B cell (primary cell): Measurements from ENCODE around the gene KCNK1. TPM values are rescaled to one million over a fixed set of nuclear protein-coding genes. Genes with fewer than 3 reads are reported as not detected.

ENCODE experiments used
- ATAC-seq: fragments of 200-7000 bp; cut with Tn5 transposase; one replicate; pipeline ENCODE4 v1.10.0; 2021; ENCODE audit warnings: low read depth, mild to moderate bottlenecking, moderate number of reproducible peaks, moderate library complexity
- CTCF ChIA-PET: fragments of 350-600 bp; sonication (Branson Sonifier 250); formaldehyde crosslinking; loops from one replicate; lab custom pipeline; 2021; ENCODE audit warnings: antibody characterized with exemption, inconsistent platforms; lab: Charles Lee
- POLR2A ChIA-PET: fragments of 350-600 bp; sonication (Branson Sonifier 250); formaldehyde crosslinking; loops from one replicate; lab custom pipeline; 2021; ENCODE audit warnings: antibody characterized with exemption; lab: Charles Lee
- DNase-seq: peaks from one replicate; pipeline ENCODE4 v3.0.0; 2013
- H2AFZ ChIP-seq: 2 replicates; pipeline ENCODE4 v1.6.1; 2012; ENCODE audit warnings: mild to moderate bottlenecking, low read depth, low read length; ENCODE audit not compliant: insufficient read depth, poor library complexity, severe bottlenecking
- H3K27ac ChIP-seq, 2 donors: 1 replicate in 1 of 2; 2 replicates in 1 of 2; pipeline ENCODE4 v1.5.1; 2012 to 2013; ENCODE audit warnings: low read length in 2 of 2, mild to moderate bottlenecking in 2 of 2, moderate library complexity in 1 of 2
- H3K27me3 ChIP-seq, 4 experiments: fragments of 200-600 bp in 1 of 4; sonication (generic) in 1 of 4; replicated peaks in 1 of 4; 1 replicate in 2 of 4; 2 replicates in 2 of 4; pipeline versions ENCODE4 v1.6.1 to v1.7.0; 2013 to 2016; ENCODE audit warnings: low read length in 3 of 4, mild to moderate bottlenecking in 2 of 4, mixed read lengths in 1 of 4, moderate library complexity in 1 of 4; ENCODE audit not compliant: insufficient read depth in 4 of 4, control insufficient read depth in 3 of 4; ENCODE audit errors: control extremely low read depth in 1 of 4
- H3K36me3 ChIP-seq, 2 experiments: replicated peaks in 1 of 2; 1 replicate in 1 of 2; 2 replicates in 1 of 2; pipeline versions ENCODE4 v1.6.1 to v1.7.1; 2013; ENCODE audit warnings: low read length in 1 of 2; ENCODE audit not compliant: insufficient read depth in 2 of 2, control insufficient read depth in 1 of 2; ENCODE audit errors: control extremely low read depth in 1 of 2, extremely low read depth in 1 of 2
- H3K4me1 ChIP-seq, 2 donors: fragments of 200-600 bp in 1 of 2; sonication (generic) in 1 of 2; 1 replicate in 1 of 2; 2 replicates in 1 of 2; pipeline versions ENCODE4 v1.5.1 to v1.6.1; 2013 to 2017; ENCODE audit warnings: low read length in 2 of 2; ENCODE audit not compliant: control insufficient read depth in 2 of 2, insufficient read depth in 2 of 2
- H3K4me2 ChIP-seq: replicated peaks from 2 replicates; pipeline ENCODE3; 2012; ENCODE audit warnings: mild to moderate bottlenecking, low read depth, low read length; ENCODE audit not compliant: poor library complexity, severe bottlenecking
- H3K4me3 ChIP-seq, 5 experiments: fragments of 200-600 bp in 1 of 5; sonication (generic) in 1 of 5; 1 replicate in 3 of 5; 2 replicates in 2 of 5; pipeline versions ENCODE4 v1.5.1 to v1.7.0; 2011 to 2016; ENCODE audit warnings: low read length in 4 of 5, mild to moderate bottlenecking in 4 of 5, low read depth in 2 of 5, control low read depth in 1 of 5, moderate library complexity in 1 of 5; ENCODE audit not compliant: insufficient read depth in 1 of 5; ENCODE audit errors: control extremely low read depth in 1 of 5, extremely low read depth in 1 of 5
- H3K79me2 ChIP-seq: fragments of 200-600 bp; sonication (generic); one replicate; pipeline ENCODE4 v1.6.0; 2016; ENCODE audit warnings: low read length; ENCODE audit not compliant: control insufficient read depth, insufficient read depth
- H3K9ac ChIP-seq: fragments of 200-600 bp; sonication (generic); 2 replicates; pipeline ENCODE4 v1.6.1; 2017; ENCODE audit warnings: mild to moderate bottlenecking, low read length, moderate library complexity
- H3K9me3 ChIP-seq, 3 donors: one replicate each; pipeline versions ENCODE4 v1.6.1 to v1.7.1; 2013; ENCODE audit warnings: low read length in 2 of 3; ENCODE audit not compliant: control insufficient read depth in 2 of 3, insufficient read depth in 1 of 3; ENCODE audit errors: control extremely low read depth in 1 of 3
- H4K20me1 ChIP-seq: 2 replicates; pipeline ENCODE4 v1.6.0; 2012; ENCODE audit warnings: mild to moderate bottlenecking, low read length; ENCODE audit not compliant: insufficient read depth, control insufficient read depth, poor library complexity, severe bottlenecking
- H3K27ac Mint-ChIP-seq: one replicate; pipeline ENCODE4 v1.8.0; 2021; ENCODE audit warnings: mixed read lengths
- H3K27me3 Mint-ChIP-seq: one replicate; pipeline ENCODE4 v1.8.0; 2021; ENCODE audit warnings: mixed read lengths
- H3K4me1 Mint-ChIP-seq: one replicate; pipeline ENCODE4 v1.8.0; 2021; ENCODE audit warnings: mixed read lengths
- H3K4me3 Mint-ChIP-seq: one replicate; pipeline ENCODE4 v1.8.0; 2021; ENCODE audit warnings: mixed read lengths
- H3K9me3 Mint-ChIP-seq: one replicate; pipeline ENCODE4 v1.8.0; 2022; ENCODE audit warnings: mixed read lengths; ENCODE audit not compliant: insufficient read depth
- CTCF ChIP-seq: fragments of 200-600 bp; IDR thresholded peaks from one replicate; pipeline ENCODE4 v1.8.0; 2022; ENCODE audit warnings: antibody characterized with exemption, mild to moderate bottlenecking
- EZH2 ChIP-seq: IDR thresholded peaks from 2 replicates; pipeline ENCODE4 v1.6.1; 2012; ENCODE audit warnings: borderline replicate concordance, low read depth, mild to moderate bottlenecking, moderate library complexity, low read length; ENCODE audit not compliant: insufficient read depth, poor library complexity, severe bottlenecking
- WGBS: methylation state at CpG from one replicate; pipeline ENCODE4 v1.1.5; 2013; ENCODE audit warnings: missing lambda C conversion rate; ENCODE audit not compliant: insufficient coverage; 5-methylcytosine and 5-hydroxymethylcytosine counted together
- intact Hi-C: fragments of 100-400 bp; cut with micrococcal nuclease; formaldehyde crosslinking; loops from one replicate; pipeline ENCODE4 v1.10.0; 2022
- polyA plus RNA-seq: library from polyadenylated mRNA; depleted of rRNA; stranded (reverse); fragments of >200 nt; gene quantifications from 2 replicates; pipeline ENCODE4 v1.2.3, GENCODE V29; 2012
- total RNA-seq, 2 donors: library from RNA; stranded (reverse); fragments of 120-200 nt in 1 of 2; gene quantifications; 1 replicate in 1 of 2; 2 replicates in 1 of 2; pipeline versions ENCODE4 v1.2.3 to v1.2.4, GENCODE V29; 2013 to 2022

The KCNK1 gene
- total and polyA plus RNA-seq, 2 donors (not counting 1 experiment from before 2014, with no cell fraction given): not detected

GRCh38 chr1:233640179-233640578, 26.3 kb downstream of the KCNK1 start:
- no peaks in the 10 kb centered on the region for H3K9me3 Mint-ChIP-seq
- H4K20me1 ChIP-seq: no peaks in the 10 kb centered on the region
- ATAC-seq (no peak), DNase-seq (no peak)
- peaks cover 0 to 3% (median 0%) of the 10 kb centered on the region in 4 experiments for H3K27me3 ChIP-seq
- no peaks in the 10 kb centered on the region for H3K9me3 ChIP-seq
- ChIA-PET POLR2A (no interaction called here), CTCF (no interaction called here)
- WGBS: no CpG with 5 or more reads among the region's 3 CpGs
- no peak overlapping the region for H3K27ac ChIP-seq
- H3K4me1 ChIP-seq: no peaks in the 10 kb centered on the region
- no peaks in the 10 kb centered on the region for H3K4me1 Mint-ChIP-seq
- no peaks in the 10 kb centered on the region for H3K36me3 ChIP-seq
- no peaks in the 10 kb centered on the region for H3K79me2 ChIP-seq
- H3K27me3 Mint-ChIP-seq: peaks cover 10% of the 10 kb centered on the region
- H2AFZ ChIP-seq: no peak overlapping the region
- H3K27ac Mint-ChIP-seq: no peak overlapping the region
- no peak overlapping the region for H3K4me3 Mint-ChIP-seq
- no peak for TF ChIP-seq EZH2
- TF ChIP-seq CTCF: no peak
- no peak overlapping the region for H3K4me2 ChIP-seq
- intact Hi-C loops: no loop called here
- no peak overlapping the region for H3K9ac ChIP-seq
- H3K4me3 ChIP-seq: no peak overlapping the region

GRCh38 chr1:233641029-233641428, 27.1 kb downstream of the KCNK1 start:
- Histone ChIP-seq H2AFZ (no peak overlapping the region), H3K4me2 (no peak overlapping the region), H3K4me1 (no peaks in the 10 kb centered on the region), H3K79me2 (no peaks in the 10 kb centered on the region), H3K36me3 (no peaks in the 10 kb centered on the region), H3K27me3 (no peaks in the 10 kb centered on the region), H3K27ac (no peak overlapping the region), H3K9ac (no peak overlapping the region), H3K9me3 (no peaks in the 10 kb centered on the region), H3K4me3 (no peak overlapping the region), H4K20me1 (no peaks in the 10 kb centered on the region)
- Mint-ChIP-seq H3K4me3 (no peak overlapping the region), H3K9me3 (no peaks in the 10 kb centered on the region), H3K4me1 (no peaks in the 10 kb centered on the region), H3K27ac (no peak overlapping the region), H3K27me3 (peaks cover 7% of the 10 kb centered on the region)
- DNase-seq: no peak
- ChIA-PET CTCF (no interaction called here), POLR2A (no interaction called here)
- intact Hi-C loops: no loop called here
- TF ChIP-seq EZH2 (no peak), CTCF (no peak)
- no peak for ATAC-seq
- 100% methylated on average over 2 of the region's 6 CpGs for WGBS
